GM18861 (cell line): ENCODE measurements around the gene GARNL3.

Source experiments
- ATAC-seq: cut with Tn5 transposase; IDR thresholded peaks from one replicate; pipeline ENCODE4 v1.9.1; 2021; ENCODE audit not compliant: unreplicated experiment

Gene GARNL3

DNA sequence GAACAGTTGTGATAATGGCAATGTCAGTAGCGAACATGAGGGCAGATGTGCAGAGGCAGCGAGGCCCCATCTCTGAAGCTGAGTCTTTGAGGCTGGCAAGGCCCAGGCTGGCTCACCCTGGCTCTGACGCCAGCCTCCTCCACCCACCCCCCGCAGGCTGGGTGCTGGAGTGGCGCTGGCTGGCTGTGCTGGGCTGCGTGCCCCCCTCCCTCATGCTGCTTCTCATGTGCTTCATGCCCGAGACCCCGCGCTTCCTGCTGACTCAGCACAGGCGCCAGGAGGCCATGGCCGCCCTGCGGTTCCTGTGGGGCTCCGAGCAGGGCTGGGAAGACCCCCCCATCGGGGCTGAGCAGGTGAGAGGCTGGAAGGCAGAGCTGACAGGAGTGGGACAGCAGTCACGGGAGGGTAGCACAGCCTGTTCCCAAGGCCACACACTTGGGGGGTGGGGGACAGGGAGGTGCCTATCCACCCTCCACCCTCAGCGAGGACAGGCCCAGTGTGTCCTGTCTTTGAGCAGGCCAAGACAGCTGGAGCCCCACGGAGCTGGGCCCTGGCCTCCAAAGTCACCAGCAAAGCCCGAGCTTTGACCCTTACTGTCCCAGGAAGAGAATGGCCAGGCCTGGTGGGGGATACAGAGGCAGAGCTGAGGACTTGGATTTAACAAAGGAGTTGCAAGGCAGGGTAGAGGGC is 138.0 kb downstream of the GARNL3 start:
- ATAC-seq = no peak

DNA sequence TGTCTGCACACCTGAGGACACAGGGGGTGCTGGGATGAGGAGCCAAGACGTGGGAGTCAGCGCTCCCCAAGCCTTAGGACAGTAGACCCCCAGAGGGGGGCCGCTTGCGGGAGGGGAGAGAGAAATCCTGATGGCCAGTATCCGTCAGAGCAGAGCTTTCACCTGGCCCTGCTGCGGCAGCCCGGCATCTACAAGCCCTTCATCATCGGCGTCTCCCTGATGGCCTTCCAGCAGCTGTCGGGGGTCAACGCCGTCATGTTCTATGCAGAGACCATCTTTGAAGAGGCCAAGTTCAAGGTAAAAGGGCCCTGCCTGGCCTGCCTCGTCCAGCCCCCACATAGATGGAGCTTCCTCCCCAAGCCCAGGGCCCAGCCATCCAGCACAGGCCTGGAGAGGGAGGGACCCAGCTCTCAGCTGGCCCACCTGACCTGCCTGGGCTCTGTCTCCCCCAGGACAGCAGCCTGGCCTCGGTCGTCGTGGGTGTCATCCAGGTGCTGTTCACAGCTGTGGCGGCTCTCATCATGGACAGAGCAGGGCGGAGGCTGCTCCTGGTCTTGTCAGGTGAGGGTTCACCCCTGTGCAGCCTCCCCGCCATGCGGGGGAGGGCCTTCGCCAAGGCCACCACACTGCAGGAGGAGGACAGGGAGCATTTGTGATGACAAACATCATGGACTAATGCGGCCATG is 139.1 kb downstream of the GARNL3 start:
- no peak for ATAC-seq

DNA sequence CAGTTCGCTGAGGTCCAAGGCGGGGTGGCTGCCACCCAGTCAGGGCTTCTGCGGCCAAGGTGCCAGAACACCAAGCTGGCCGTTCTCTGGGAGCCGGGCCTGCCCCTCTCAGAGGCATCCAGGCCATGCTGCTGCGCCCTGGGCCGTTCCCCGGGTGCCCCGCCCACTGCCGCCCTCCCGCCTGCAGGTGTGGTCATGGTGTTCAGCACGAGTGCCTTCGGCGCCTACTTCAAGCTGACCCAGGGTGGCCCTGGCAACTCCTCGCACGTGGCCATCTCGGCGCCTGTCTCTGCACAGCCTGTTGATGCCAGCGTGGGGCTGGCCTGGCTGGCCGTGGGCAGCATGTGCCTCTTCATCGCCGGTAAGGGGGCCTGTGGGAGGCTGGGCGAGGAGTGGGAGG is 140.1 kb downstream of the GARNL3 start:
- no peak for ATAC-seq

DNA sequence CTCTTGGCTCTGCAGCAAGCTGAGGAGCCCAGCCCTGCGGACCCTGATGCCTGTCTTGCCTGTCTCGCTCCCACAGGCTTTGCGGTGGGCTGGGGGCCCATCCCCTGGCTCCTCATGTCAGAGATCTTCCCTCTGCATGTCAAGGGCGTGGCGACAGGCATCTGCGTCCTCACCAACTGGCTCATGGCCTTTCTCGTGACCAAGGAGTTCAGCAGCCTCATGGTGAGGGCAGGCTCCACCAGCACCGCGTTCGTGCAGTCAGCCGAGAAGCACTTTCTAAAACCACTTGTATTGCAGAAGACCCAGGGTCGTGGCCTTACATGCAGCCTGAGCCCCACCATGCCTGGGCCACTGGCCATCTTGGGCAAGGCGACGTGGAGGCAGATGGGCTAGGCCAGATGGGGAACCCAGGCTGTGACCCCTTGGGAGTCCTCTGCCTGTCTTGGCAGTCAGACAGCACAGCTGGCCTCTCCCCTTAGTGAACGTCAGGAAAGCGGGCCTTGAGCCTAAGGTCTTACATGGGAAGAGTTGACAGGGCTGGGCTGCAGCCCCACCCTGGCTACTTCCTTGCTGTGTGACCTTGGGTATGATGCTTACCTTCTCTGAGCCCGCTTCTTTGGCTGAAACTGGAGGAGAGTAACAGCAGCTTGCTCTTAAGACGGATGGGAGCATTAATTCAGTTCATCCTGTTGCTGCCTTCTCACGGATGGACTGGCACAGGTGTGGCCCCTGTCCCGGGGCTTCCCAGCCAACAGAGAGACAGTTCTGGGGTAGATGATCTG is 141.0 kb downstream of the GARNL3 start:
- ATAC-seq = no peak

DNA sequence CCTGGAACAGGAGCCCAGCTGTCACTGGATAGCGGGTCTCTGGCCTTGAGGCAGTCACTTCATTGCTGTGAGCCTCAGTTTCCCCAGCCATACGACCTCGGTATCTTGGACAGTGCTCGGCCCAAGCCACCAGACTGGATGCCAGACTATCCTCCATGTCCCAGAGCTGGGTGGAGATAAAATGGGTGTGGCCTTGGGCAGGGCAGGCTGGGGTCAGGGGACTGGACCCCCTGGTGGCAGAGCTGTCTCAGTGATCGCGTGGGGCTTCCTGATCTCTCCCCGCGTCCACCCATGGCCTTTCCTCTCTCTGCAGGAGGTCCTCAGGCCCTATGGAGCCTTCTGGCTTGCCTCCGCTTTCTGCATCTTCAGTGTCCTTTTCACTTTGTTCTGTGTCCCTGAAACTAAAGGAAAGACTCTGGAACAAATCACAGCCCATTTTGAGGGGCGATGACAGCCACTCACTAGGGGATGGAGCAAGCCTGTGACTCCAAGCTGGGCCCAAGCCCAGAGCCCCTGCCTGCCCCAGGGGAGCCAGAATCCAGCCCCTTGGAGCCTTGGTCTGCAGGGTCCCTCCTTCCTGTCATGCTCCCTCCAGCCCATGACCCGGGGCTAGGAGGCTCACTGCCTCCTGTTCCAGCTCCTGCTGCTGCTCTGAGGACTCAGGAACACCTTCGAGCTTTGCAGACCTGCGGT is 142.4 kb downstream of the GARNL3 start:
- no peak for ATAC-seq

DNA sequence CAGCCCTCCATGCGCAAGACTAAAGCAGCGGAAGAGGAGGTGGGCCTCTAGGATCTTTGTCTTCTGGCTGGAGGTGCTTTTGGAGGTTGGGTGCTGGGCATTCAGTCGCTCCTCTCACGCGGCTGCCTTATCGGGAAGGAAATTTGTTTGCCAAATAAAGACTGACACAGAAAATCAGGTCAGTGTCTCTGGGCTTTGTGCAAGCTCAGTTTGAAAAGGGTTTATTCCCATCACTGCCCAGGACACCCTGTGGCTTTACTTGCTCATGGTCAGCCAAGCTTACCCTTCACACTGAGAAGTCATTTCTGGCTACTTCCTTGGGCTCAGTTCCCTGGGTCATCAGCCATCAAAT is 142.9 kb downstream of the GARNL3 start:
- no peak for ATAC-seq

DNA sequence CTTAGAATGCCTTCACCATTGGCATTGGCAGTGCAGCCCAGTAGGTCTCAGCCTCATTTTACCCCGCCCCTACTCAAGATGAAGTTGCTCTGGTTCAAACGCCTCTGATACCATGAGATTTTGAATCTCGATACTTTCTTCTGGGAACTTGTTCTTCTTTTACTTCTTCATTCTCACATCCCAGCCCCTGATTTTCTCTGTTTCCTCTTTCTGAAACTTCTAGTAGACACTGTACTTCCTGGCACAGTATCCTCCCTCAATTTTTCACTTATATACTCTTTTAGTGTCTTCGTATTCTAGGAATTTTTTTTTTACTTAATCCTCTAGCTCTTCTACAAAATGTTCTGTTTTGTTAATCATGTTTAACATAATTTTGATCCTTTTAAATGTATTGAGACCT is 146.5 kb downstream of the GARNL3 start:
- ATAC-seq = no peak

DNA sequence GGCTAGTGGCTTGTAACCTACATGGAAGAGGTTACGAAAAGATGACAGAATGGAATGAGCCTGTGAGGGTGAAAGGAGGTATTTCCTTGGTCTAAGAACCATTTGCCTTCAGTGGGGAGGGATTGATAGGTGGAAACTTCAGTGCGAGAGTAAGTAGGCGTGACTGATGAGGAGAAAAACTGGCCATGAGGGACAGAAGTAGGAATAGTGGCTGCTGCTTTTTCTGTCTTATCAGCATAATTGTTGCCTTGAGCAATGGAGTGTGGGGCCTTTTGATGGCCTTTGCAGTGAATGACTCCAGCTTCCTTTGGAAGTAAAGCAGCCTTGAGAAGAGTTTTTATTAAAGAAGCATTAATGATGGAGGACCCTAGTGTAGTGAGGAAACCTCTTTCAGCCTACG is 150.6 kb downstream of the GARNL3 start:
- no peak for ATAC-seq

DNA sequence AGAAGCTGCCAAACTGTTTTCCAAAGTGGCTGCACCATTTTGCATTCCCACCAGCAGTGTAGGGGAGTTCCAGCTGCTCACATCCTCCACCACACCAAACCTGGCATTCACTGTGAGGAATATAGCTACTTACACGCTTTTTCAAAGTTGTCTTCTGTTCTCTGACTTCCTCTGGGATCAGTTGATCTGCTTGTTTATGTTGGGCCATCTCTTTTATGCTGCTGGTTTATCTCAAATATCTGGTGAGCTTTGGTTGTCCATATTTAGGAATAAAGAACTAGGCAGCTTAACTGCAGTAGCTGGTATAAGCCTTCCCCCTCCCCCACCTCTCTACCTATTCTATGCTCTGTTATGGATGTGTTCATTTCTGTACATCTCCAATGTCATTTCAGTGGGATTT is 151.1 kb downstream of the GARNL3 start:
- ATAC-seq = no peak

DNA sequence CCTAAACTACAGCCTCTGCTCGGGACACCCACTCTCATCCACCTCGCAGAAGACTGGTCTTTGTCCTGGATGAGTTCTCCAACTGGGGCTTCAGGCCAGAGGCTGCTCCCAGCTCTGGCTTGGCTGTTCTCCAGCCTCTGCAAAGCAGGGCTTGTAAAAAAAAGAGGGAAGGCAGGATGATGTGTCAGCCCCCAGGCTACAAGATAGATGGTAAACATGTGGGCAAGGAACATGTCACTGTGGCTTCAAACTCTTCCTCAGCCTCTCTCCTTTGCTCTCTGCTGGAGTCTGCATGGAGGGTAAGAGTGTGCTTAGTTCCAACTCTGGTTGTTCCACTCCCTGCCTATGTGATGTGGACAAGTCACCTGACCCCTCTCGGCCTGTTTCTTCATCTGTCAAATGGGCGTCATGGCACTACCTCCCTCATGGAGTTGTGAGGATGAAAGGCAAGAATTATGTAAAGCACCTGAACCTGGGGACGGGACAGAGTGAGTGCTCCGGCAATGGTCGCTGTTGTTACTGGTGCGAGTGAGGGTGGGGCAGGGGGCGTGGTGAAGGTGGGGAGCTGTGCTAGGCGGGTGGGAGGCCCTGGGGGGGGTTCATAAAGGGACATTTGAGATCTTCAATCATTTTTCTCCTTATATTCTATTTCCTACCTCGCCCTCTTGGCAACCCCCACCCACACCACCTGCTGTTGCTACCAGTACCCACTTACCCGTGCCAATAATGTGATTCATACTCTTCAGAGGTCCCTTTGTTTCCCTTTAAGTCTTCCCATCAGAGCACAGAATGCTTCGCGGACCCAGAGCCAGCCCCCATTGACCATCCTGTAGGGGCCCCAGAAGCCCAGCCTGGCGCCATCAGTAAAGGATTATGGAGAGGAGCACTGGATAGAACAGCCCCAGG is 152.8 kb downstream of the GARNL3 start:
- ATAC-seq = no peak

DNA sequence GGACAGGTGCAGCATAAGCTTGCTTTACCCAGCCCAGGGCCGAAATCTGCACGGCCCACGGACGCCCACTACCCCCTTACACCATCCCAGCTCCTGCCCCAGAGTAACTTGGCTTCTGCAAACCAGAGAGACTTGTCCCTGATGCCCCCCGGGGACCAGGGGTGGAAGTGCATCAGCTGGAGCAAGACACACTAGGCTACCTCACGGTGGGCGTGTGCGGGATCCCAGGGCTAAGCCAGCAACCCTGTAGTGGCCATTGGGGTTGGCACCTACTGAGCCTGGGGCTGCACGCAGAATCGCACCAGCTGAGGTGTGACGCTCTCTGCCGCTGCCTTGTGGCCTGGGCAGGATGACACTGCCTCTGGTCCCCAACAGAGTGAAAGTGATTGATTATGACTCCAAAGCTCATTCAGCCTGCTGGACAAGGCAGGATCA is 153.5 kb downstream of the GARNL3 start:
- no peak for ATAC-seq

DNA sequence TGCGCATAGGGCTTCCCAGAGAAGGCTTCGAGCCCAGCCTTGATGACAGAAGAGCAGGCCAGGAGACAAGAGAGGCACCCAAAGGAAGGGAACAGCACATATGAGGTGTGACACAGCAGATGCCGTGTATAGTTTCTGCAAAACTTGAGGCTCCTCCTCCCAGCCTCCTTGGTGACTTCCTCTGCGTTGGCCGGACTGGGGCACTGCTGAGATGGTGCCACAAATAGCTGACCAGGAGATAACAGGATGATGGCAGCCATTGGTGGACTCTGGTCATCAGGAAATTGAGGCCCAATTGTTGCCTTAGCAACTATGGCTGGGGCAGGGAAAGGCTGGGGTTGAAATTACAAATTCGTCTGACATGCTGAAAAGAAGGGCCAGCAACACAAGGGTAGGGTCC is 154.8 kb downstream of the GARNL3 start:
- no peak for ATAC-seq

DNA sequence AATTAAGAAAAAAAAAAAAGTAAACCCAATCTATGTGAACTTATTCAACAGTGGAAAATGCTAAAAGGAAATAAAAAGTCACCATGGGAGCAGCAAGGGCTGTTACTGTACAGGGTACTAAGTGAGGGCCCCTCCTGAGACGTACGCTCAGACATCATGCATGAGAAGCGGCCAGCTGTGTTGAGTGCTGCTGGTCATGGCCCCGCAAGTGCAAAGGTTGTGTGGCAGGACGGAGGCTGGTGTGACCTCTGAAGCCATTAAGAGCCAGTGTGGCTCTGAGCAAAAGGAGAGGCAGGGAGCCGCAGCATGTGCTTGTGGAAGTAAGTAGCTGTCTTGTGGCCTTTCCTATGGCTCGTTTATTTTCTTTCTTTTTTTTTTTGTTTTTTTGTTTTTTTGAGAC is 156.5 kb downstream of the GARNL3 start:
- ATAC-seq = no peak

DNA sequence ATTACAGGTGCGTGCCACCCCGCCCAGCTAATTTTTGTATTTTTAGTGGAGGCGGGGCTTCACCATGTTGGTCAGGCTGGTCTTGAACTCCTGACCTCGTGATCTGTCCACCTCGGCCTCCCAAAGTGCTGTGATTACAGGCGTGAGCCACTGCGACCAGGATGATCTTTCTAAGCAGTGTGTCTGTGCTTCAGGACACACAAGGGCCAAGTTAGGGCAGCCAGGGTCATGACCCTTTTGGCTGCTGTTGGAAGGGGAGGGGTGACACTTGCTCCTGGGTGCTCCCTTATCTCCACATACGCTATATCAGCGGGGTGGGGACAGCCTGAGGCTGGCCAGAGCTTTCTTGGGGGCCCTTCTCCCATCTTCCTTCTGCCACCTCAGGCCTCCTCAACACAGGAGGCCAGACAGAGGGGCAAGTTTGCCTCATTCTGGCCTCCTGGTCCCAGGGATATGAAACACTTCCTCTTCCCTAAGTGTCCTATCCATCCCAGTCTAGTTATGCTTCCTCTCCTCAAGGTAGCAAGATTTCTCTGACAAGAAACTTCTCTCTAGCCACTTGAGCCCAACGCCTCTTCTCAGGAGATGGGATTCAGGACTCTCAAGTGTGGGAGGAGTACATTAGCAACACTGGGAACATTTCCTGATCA is 157.7 kb downstream of the GARNL3 start:
- ATAC-seq = no peak

DNA sequence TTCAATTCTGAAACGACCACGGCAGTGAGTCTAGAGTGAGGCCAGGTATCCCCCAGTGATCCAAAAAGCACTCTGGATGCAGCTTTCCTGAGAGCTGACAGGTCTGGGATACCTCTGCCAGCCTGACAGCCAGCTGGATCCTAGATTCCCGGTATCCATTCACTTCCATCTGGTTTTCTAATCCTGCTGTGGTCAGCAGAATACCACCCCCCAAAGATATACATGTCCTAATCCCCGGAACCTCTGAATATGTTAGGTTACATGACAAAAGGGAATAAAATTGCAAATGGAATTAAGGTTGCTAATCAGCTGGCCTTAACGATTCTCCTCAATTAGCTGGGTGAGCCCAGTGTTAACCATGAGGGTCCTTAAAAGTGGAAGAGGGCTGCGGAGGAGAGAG is 158.2 kb downstream of the GARNL3 start:
- ATAC-seq = no peak

DNA sequence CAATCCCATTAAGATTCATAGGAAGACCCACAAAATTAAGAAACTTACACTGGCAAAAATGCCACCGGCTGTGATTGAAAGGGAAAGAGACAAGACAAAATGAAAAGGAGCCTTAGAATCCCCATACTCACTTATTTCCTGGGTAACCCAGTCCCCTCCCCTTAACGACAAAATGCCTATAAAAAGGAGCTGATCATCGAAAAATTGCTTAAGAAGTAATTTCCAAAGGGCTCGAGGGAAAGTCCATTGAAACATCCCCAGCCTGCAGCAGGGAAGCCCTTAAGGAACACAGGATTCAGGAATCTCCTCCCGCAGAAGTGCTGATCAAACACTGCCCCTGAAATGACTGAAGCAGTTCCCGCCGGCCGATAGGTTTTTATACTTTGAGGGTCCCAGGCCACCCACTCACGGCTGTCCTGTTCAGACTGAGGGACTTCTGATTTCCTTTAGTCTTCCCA is 158.9 kb downstream of the GARNL3 start:
- no peak for ATAC-seq

DNA sequence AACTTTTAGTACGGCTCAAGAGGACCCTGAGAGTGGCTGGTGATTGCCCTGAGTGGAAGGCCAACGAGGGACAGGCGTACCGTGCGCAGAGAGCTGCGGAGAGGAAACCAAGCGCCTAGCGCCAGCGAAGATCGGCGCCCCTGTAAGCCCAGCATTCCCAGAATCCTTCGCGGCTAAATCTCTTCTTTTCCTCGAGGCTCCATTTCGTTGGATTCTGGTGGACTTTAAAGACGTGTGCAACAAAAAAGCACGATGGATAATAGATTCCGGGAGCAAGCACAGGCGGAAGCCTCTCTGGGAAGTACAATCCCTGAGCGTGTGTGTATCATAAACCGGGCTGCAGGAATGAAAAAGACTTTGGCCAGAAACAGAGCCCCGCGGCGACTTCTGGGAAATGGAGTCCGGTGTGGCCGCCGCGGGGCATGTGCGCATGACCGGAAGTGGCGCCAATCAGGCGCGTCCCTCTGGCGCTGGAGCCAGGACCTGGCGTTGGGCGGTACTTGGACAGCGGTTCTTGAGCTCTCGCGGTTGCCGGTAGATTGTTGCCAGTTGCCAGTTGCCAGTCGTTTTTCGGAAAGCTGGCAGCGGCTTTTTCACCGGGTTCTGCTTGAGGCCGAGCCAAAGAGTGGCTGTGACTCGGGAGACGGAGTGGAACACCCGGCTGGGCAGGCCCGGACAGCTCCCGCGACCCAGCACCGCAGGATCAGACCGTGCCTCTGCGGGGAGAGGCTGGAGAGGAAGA is 159.5 kb downstream of the GARNL3 start, which contains the start of gene ZNF79:
Gene ZNF79 (plus strand): TSS at position 449 of the 742 bp plus-strand sequence. CDS start 406 bp downstream, outside the sequence.
- peak; percentile 80 for ATAC-seq

DNA sequence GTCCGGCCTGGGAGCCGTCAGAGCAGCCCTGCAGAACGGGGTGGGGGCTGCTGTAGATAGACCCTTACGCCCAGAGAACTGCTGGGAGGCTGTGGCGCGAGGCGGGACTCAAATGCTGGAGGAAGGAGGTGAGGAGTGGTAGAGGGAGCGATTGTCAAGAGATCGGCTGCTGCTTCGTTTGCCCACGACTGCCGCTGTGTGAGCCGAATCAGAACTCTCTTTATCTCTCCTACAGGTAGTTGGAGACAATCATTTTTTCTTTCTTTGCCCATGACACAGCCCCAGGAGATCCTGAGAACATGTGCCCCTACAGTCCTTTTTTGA is 160.1 kb downstream of the GARNL3 start:
- no peak for ATAC-seq

DNA sequence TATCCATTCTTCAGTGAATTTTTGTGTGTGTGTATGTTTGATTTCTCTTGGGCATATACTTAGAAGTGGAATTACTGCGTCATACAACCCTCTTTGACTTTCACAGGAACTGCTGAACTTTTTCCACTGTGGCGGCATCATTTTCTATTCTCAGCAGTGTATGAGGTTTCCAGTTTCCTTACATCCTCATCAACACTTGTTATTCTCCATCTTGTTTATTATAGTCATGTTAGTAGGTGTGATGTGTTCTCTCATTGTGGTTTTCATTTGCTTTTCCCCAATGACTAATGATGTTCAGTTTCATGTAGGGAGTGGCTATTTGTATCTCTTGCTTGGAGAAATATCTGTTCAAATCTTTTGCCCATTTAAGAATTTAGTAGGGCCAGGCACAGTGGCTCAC is 162.2 kb downstream of the GARNL3 start:
- ATAC-seq = no peak
